ENCODE results near the gene UQCR11.

GRCh38 chr19:1592755-1593500 lies 12.3 kb downstream of the UQCR11 start, which contains the start of gene MBD3:
- no peak for TF ChIP-seq CTCF (IDR thresholded peaks at IDR 0.05)
- TF ChIP-seq ZFX (IDR thresholded peaks at IDR 0.05; ENCODE audit: borderline replicate concordance) = no peak

Measured in 22Rv1 (cell line).